PC-9 (cell line): Measurements from ENCODE around the gene MYRIP.

Experiments
- EZH2 ChIP-seq: fragments of 200-600 bp; sonication (generic); IDR thresholded peaks from 2 replicates; pipeline ENCODE4 v1.8.0; 2017; ENCODE audit warnings: antibody characterized with exemption, low read depth
- TF ChIP-seq, protein P1 (sequence below): fragments of 200-600 bp; sonication (generic); conservative IDR thresholded peaks from 2 replicates; pipeline ENCODE4 v1.6.1; 2017; ENCODE audit warnings: mixed run types, antibody characterized with exemption, mild to moderate bottlenecking, moderate library complexity

DNA sequence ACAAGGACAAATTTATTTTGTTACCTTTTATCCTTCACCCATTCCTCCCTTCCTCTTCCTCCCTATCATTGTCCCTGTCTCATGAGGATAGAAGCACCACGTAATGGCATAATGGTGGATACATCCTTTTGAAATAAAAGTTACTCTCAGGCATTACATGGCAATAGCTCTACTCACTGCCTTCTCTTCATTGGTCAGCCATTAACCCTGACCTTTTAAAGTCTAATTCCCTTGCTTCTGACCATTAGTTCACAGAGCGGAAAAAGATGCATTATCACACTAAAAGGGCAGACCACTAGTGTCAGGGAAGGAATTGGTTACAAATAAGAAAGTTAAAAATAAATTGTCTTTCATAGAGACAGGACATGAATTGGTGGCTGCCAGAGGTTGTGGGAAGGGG is 445.5 kb downstream of the MYRIP start:
- TF ChIP-seq, protein P1, sequence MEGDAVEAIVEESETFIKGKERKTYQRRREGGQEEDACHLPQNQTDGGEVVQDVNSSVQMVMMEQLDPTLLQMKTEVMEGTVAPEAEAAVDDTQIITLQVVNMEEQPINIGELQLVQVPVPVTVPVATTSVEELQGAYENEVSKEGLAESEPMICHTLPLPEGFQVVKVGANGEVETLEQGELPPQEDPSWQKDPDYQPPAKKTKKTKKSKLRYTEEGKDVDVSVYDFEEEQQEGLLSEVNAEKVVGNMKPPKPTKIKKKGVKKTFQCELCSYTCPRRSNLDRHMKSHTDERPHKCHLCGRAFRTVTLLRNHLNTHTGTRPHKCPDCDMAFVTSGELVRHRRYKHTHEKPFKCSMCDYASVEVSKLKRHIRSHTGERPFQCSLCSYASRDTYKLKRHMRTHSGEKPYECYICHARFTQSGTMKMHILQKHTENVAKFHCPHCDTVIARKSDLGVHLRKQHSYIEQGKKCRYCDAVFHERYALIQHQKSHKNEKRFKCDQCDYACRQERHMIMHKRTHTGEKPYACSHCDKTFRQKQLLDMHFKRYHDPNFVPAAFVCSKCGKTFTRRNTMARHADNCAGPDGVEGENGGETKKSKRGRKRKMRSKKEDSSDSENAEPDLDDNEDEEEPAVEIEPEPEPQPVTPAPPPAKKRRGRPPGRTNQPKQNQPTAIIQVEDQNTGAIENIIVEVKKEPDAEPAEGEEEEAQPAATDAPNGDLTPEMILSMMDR, result no peak
- no peak for TF ChIP-seq EZH2
